NCI-H69 (cell line): ENCODE measurements around the gene GAD2.
"Not testable (repeated sequence)": the region's sequence is repeated elsewhere in the genome, so short reads cannot be mapped to it uniquely, and the experiment has no call there.

ENCODE experiments used
- DNase-seq: peaks from one replicate; lab custom pipeline; 2025; lab: John Stamatoyannopoulos, UW

The GAD2 gene

GRCh38 chr10:26318672-26319071, 102.1 kb downstream of the GAD2 start:
- peak; percentile 15 for DNase-seq

- DNase-seq: no peak
These were observed 106.6 kb downstream of the GAD2 start for GRCh38 chr10:26323219-26323618.

GRCh38 chr10:26326851-26327250, 110.3 kb downstream of the GAD2 start:
- no peak for DNase-seq

- DNase-seq: no peak
These were observed 111.2 kb downstream of the GAD2 start for GRCh38 chr10:26327811-26328210.

GRCh38 chr10:26331371-26331770, 114.8 kb downstream of the GAD2 start:
- DNase-seq: no peak

- no peak for DNase-seq
These were observed 117.8 kb downstream of the GAD2 start for GRCh38 chr10:26334232-26334931.

- peak; percentile 73 for DNase-seq
These were observed 118.5 kb downstream of the GAD2 start for GRCh38 chr10:26334932-26335573.

- DNase-seq: no peak
These were observed 119.1 kb downstream of the GAD2 start for GRCh38 chr10:26335574-26336093.

GRCh38 chr10:26336979-26337378, 120.4 kb downstream of the GAD2 start:
- DNase-seq: peak; percentile 1

GRCh38 chr10:26341701-26342100, 125.1 kb downstream of the GAD2 start:
- no peak for DNase-seq

- not testable (repeated sequence) for DNase-seq
These were observed 132.3 kb downstream of the GAD2 start for GRCh38 chr10:26348821-26349417.
